ENCODE measurements around the gene IL34.
"Not testable (repeated sequence)": the region's sequence is repeated elsewhere in the genome, so short reads cannot be mapped to it uniquely, and the experiment has no call there.

IL34 gene

GRCh38 chr16:70646260-70647241 lies at the start of gene IL34:
Gene IL34 (plus strand): TSS chr16:70646559. CDS start chr16:70646948, 389 bp downstream.
- DNase-seq, result no peak

GRCh38 chr16:70597135-70597835 lies 49.1 kb upstream of the IL34 start:
- no peak for DNase-seq

DNA sequence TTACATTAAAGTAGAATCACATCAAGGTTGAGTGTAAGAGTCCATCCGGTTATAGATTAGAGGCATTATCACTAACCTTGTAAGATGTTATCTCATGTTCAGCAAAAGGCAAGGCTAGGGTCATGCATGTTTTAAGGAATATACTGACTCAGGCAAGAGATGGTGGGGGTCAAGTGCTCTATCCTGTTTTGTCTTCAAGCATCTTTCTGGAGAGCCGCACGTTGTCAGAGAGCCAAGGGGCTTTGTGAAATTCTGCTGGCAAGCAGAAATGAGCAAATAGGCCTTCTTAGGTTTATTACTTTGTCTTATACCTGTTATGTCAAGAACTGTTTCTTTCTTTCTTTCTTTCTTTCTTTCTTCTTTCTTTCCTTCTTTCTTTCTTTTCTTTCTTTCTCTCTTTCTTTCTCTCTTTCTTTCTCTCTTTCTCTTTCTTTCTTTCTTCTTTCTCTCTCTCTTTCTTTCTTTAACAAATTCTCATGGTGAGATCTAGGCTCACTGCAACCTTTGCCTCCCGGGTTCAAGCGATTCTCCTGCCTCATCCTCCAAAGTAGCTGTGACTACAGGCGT lies 47.3 kb upstream of the IL34 start:
- DNase-seq, result no peak

GRCh38 chr16:70600730-70601129 lies 45.6 kb upstream of the IL34 start:
- DNase-seq, result no peak

- no peak for DNase-seq
These were observed 44.5 kb upstream of the IL34 start for GRCh38 chr16:70601576-70602575.

- DNase-seq, result no peak
These were observed 43.5 kb upstream of the IL34 start for GRCh38 chr16:70602831-70603230.

DNA sequence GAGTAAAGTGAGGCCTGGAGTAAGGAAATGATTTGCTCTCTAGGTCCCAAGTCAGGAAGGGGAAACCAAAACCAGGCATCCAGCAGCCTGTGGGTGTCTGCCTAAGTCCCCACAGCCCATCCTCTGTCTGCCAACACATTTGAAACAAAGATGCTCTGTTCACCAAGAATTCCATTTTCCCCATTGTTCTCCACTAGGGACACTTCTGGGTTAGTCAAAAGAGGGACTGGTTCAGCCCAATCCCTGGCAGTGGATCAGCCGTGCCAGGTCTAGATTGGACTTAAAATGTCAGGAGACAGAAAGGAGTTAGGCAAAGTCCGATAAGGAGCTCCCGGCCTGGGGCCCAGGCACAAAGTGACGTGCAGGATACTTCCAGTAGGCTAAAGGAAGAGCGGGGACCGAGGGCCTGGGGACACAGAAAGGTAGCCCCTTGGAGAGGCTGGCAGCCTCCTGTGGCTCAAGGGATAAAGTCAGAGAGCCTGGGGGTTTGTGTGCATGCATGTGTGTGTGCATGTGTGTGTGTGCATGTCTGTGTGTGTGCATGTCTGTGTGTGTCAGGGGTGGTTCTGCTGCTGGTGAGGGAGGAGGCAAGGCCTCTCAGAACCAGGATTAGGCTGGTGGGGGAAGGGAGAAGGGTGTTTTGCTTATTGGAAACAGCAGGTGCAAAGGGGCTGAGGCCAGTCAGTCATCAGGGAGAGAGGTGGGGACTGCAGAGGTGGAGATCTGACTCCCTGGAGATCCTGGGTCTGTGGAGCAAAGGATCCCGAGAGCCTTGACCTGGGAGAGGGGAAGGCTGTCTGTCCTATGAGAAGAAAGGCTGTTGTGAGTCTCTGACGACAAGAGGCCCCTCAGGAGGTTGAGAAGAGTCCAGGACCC lies 41.7 kb upstream of the IL34 start:
- no peak for DNase-seq

- DNase-seq, result no peak
These were observed 41.1 kb upstream of the IL34 start for GRCh38 chr16:70605283-70605657.

DNA sequence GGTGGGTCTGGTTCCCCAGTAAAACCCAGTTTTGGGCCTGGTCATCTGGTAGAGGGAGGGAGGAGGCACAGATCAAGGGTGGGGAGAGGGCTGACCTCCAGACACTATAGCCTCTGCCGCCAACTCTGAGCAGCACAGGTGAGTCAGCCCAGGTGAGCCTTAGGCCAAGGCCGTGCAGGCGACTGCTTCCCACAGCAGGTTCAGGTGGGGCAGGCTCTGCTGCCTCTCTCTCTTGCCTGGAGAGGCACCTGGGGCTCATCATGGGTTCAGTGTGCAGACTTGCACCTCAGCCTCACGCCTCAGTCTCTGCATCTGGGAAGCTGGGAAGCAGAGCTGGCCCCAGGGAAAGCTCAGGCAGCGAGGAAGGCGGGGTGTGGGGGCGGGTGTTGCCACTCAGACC lies 37.8 kb upstream of the IL34 start:
- no peak for DNase-seq

DNA sequence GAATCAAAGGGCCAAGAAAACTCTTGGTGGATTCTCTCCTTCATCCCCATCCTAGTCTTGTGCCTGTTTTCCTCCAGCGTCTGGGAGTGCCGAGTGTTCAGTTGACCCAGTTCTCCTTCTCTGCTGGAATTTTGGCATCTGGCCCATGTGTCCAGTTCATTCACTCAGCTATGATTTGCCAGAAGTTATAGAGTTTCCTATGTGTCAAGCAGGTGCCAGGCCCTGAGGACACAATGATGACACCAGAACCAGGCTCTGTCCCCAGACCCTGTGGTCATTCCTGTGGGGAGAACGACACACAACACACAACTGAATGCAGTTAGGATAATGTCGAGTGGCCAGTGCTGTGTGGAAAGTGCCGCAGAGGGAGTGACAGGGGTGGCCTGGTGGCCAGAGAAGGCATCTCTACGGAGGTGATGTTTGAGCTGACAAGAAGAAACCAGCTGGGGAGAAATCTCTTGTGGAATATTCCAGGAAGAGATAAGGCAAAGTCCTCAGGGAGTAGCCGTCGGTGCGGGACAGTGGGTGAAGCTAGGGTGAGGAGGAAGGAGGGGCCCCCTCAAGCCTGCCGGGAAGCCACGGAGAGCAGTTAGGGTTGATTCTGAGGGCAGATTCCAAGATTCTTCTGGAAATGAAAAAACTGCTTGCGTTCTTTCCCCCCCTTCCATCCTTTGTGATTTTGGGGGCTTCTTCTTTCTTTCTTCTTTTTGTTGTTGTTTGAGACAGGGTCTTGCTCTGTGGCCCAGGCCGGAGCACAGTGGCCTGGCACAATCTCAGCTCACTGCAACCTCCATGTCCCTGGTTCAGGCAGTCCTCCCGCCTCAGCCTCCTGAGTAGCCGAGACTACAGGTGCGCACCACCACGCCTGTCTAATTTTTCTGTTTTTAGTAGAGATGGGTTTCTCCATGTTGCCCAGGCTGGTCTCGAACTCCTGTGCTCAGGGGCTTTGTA lies 35.8 kb upstream of the IL34 start:
- no peak for DNase-seq

GRCh38 chr16:70611224-70611598 lies 35.1 kb upstream of the IL34 start:
- DNase-seq, result no peak

GRCh38 chr16:70611785-70612303 lies 34.5 kb upstream of the IL34 start:
- DNase-seq, result no peak

- no peak for DNase-seq
These were observed 33.4 kb upstream of the IL34 start for GRCh38 chr16:70612931-70613330.

- no peak for DNase-seq
These were observed 32.0 kb upstream of the IL34 start for GRCh38 chr16:70614208-70614951.

DNA sequence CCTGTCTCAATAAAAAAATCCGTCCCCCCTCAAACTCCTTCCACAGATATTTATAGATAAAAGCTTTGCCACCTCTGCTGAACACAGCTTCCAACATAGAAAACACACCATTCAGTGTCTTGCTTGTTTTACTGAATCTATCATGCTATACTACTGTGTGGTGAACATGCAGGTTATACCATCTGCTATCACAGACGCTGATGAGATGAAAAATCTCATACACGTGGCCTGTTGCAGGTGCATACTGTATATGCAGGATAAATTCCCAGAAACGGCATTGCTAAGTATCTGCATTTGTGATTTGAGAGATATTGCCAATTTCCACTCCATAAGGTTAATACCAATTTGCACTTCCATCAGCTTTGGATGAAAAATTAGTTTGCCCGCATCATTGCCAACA lies 30.4 kb upstream of the IL34 start:
- no peak for DNase-seq

DNA sequence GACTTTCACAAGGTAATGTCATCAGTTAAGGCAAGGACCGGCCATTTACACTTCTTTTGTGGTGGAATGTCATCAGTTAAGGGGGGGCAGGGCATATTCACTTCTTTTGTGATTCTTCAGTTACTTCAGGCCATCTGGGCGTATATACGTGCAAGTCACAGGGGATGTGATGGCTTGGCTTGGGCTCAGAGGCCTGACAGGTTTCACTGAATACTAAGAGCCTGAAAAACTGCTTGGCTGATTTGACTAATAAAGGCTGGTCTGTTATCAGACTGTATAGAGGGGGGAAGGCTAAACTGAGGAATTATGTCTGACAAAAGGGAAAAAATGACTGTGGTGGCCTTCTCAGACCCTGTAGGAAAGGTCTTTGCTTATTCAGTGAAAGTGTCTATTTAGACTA lies 24.5 kb upstream of the IL34 start:
- not testable (repeated sequence) for DNase-seq

- DNase-seq, result no peak
These were observed 18.7 kb upstream of the IL34 start for GRCh38 chr16:70627696-70628095.

- no peak for DNase-seq
These were observed 15.2 kb upstream of the IL34 start for GRCh38 chr16:70630960-70631745.

Measured in 8988T (cell line).